HepG2 (cell line): ENCODE measurements around the gene ZNF618. TPM values are rescaled to one million over a fixed set of nuclear protein-coding genes. Genes with fewer than 3 reads are reported as not detected.

Experiments used
- AGO2 ChIP-seq: fragments of 200-400 bp; formaldehyde crosslinking; optimal IDR thresholded peaks from 2 replicates; pipeline ENCODE3; 2017; ENCODE audit warnings: mild to moderate bottlenecking, low read depth, low read length, moderate library complexity
- HDAC2 ChIP-seq: sonication (generic); formaldehyde crosslinking; IDR thresholded peaks from 2 replicates; pipeline ENCODE4 v1.4.0; 2020; ENCODE audit warnings: missing genetic modification reagents
- KLF9 ChIP-seq: IDR thresholded peaks from 2 replicates; pipeline ENCODE4 v1.6.1; 2016; ENCODE audit warnings: low read depth
- NR2F1 ChIP-seq, 2 experiments: fragments of 450-650 bp in 1 of 2; formaldehyde crosslinking in 1 of 2; IDR thresholded peaks; 2 replicates each; pipeline versions ENCODE4 v1.5.0 to v1.6.1; 2016 to 2020; ENCODE audit warnings: mild to moderate bottlenecking in 1 of 2, missing compliant biosample characterization in 1 of 2, missing genetic modification reagents in 1 of 2, moderate library complexity in 1 of 2
- SNAPC2 ChIP-seq: sonication (generic); formaldehyde crosslinking; IDR thresholded peaks from 2 replicates; pipeline ENCODE4 v1.8.1; 2022; ENCODE audit warnings: mild to moderate bottlenecking, missing genetic modification reagents
- TBP ChIP-seq: sonication (generic); formaldehyde crosslinking; IDR thresholded peaks from 2 replicates; pipeline ENCODE4 v1.5.0; 2020; ENCODE audit warnings: missing genetic modification reagents
- ZFP36 ChIP-seq: fragments of 150-350 bp; IDR thresholded peaks from 2 replicates; pipeline ENCODE4 v1.6.1; 2018; ENCODE audit warnings: borderline replicate concordance, low read length, low read depth; ENCODE audit not compliant: partially characterized antibody
- ZFP82 ChIP-seq: sonication (generic); formaldehyde crosslinking; IDR thresholded peaks from 2 replicates; pipeline ENCODE4 v1.5.1; 2020; ENCODE audit warnings: mild to moderate bottlenecking, missing genetic modification reagents, borderline replicate concordance
- ZNF329 ChIP-seq: sonication (generic); formaldehyde crosslinking; IDR thresholded peaks from 2 replicates; pipeline ENCODE4 v1.9.0; 2021; ENCODE audit warnings: low read depth, mild to moderate bottlenecking, missing genetic modification reagents
- ZNF333 ChIP-seq: sonication (generic); formaldehyde crosslinking; IDR thresholded peaks from 2 replicates; pipeline ENCODE4 v1.4.0; 2020; ENCODE audit warnings: mild to moderate bottlenecking, missing genetic modification reagents, borderline replicate concordance
- ZNF446 ChIP-seq: sonication (generic); formaldehyde crosslinking; IDR thresholded peaks from 2 replicates; pipeline ENCODE4 v1.5.0; 2020; ENCODE audit warnings: mild to moderate bottlenecking, missing genetic modification reagents
- ZNF550 ChIP-seq: sonication (generic); formaldehyde crosslinking; IDR thresholded peaks from 2 replicates; pipeline ENCODE4 v1.4.0; 2020; ENCODE audit warnings: mild to moderate bottlenecking, missing genetic modification reagents, borderline replicate concordance
- polyA plus RNA-seq, 8 experiments: library from polyadenylated mRNA; depleted of rRNA in 3 of 8; stranded (reverse) in 7 of 8; unstranded in 1 of 8; fragments of >200 nt; fragmentation: Illumina TruSeq in 4 of 8; extraction: Trizol in 4 of 8; gene quantifications; 2 replicates each; pipeline versions ENCODE4 v1.2.1 to v1.2.3, GENCODE V29; 2011 to 2016; ENCODE audit warnings: low read depth in 4 of 8, missing spikeins in 1 of 8, mixed read lengths in 1 of 8; ENCODE audit not compliant: insufficient read depth in 1 of 8
- total RNA-seq, 5 experiments: library from RNA; depleted of rRNA; stranded (reverse); fragments of >200 nt; fragmentation: Illumina TruSeq; extraction: Trizol; gene quantifications; 2 replicates each; pipeline ENCODE4 v1.2.3, GENCODE V29; 2016; ENCODE audit warnings: low read depth in 1 of 5
- TF ChIP-seq, protein P1 (sequence below): sonication (generic); formaldehyde crosslinking; IDR thresholded peaks from 2 replicates; pipeline ENCODE4 v1.4.0; 2020; ENCODE audit warnings: missing genetic modification reagents
- TF ChIP-seq, protein P2 (sequence below): sonication (generic); formaldehyde crosslinking; IDR thresholded peaks from 2 replicates; pipeline ENCODE4 v1.5.0; 2020; ENCODE audit warnings: mild to moderate bottlenecking, missing genetic modification reagents, borderline replicate concordance
- TF ChIP-seq, protein P3 (sequence below): sonication (generic); formaldehyde crosslinking; IDR thresholded peaks from 2 replicates; pipeline ENCODE4 v1.5.0; 2020; ENCODE audit warnings: mild to moderate bottlenecking, missing genetic modification reagents
- TF ChIP-seq, protein P4 (sequence below): IDR thresholded peaks from 2 replicates; pipeline ENCODE4 v1.6.1; 2012; ENCODE audit warnings: inconsistent platforms
- TF ChIP-seq, protein P5 (sequence below): sonication (generic); formaldehyde crosslinking; IDR thresholded peaks from 2 replicates; pipeline ENCODE4 v1.8.0; 2022; ENCODE audit warnings: mild to moderate bottlenecking, missing genetic modification reagents, moderate library complexity
- TF ChIP-seq, protein P6 (sequence below): sonication (generic); formaldehyde crosslinking; IDR thresholded peaks from 2 replicates; pipeline ENCODE4 v1.5.0; 2020; ENCODE audit warnings: mild to moderate bottlenecking, missing genetic modification reagents

Gene ZNF618
- total and polyA plus RNA-seq, 2 of the 13 experiments (the other 11 are each of a cell fraction or from before 2014, with no cell fraction given), result 0.07 TPM

DNA sequence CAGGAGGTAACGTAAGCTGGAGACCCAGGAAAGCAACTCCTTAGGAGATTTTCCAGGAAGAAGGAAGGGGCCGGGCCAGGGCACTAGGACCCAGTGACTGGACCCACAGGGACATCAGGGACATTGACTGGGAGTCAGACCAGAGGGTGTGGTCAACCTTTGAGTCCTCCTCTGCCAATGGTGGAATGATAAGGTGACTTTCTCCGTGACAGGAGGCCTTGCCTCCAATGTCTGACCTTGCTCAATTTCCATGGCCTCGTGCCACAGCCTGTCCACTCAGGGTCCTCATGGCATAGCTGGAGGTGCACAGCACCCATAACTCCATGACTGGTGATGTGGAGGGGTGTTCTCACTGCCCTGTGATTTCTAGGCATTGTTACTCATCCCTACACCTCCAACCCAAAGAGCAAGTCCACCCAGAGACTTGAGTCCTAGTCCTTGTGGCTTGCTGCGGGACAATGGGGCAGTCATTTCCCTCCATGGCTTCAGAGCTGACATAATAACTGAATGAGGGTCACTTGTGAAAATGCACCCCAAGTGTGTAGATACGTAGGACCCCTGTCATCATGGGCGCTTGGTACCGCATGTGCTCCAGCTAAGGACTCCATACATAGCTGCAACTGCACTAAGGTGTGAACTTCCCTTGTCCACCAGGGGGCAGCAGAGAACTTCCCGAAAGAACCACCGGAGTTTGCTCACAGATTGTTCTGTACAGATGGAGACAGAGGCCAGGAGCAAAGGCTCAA is 206.1 kb downstream of the ZNF618 start (continued):
- TF ChIP-seq, protein P1, sequence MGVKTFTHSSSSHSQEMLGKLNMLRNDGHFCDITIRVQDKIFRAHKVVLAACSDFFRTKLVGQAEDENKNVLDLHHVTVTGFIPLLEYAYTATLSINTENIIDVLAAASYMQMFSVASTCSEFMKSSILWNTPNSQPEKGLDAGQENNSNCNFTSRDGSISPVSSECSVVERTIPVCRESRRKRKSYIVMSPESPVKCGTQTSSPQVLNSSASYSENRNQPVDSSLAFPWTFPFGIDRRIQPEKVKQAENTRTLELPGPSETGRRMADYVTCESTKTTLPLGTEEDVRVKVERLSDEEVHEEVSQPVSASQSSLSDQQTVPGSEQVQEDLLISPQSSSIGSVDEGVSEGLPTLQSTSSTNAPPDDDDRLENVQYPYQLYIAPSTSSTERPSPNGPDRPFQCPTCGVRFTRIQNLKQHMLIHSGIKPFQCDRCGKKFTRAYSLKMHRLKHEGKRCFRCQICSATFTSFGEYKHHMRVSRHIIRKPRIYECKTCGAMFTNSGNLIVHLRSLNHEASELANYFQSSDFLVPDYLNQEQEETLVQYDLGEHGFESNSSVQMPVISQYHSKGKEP (CRISPR knock-in tag), result no peak; the same call in 1 of the 2 replicates
- TF ChIP-seq AGO2 (no peak), SNAPC2 (CRISPR knock-in tag) (peak; percentile 73; the same call in 1 of the 2 replicates), ZNF446 (CRISPR knock-in tag) (no peak), ZFP82 (CRISPR knock-in tag) (peak; percentile 68; the same call in 1 of the 2 replicates), ZNF550 (0 out of 2 replicates have a peak, but pooled peaks have one; percentile 35), NR2F1 (CRISPR knock-in tag; IDR thresholded peaks at IDR 0.05) (no peak), ZNF329 (0 out of 2 replicates have a peak, but pooled peaks have one; percentile 66), ZFP36 (no peak), HDAC2 (CRISPR knock-in tag) (peak; percentile 73; the same call in 1 of the 2 replicates), TBP (CRISPR knock-in tag) (no peak), KLF9 (CRISPR knock-in tag) (peak; percentile 74; the same call in 1 of the 2 replicates), ZNF333 (CRISPR knock-in tag) (0 out of 2 replicates have a peak, but pooled peaks have one; percentile 20)
- TF ChIP-seq, protein P2, sequence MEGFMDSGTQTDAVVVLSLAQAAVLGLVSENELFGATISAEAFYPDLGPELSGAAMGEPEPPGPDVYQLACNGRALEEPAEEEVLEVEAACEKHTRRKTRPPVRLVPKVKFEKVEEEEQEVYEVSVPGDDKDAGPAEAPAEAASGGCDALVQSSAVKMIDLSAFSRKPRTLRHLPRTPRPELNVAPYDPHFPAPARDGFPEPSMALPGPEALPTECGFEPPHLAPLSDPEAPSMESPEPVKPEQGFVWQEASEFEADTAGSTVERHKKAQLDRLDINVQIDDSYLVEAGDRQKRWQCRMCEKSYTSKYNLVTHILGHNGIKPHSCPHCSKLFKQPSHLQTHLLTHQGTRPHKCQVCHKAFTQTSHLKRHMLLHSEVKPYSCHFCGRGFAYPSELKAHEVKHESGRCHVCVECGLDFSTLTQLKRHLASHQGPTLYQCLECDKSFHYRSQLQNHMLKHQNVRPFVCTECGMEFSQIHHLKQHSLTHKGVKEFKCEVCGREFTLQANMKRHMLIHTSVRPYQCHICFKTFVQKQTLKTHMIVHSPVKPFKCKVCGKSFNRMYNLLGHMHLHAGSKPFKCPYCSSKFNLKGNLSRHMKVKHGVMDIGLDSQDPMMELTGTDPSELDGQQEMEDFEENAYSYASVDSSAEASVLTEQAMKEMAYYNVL (CRISPR knock-in tag), result peak; percentile 47
- TF ChIP-seq, protein P3, sequence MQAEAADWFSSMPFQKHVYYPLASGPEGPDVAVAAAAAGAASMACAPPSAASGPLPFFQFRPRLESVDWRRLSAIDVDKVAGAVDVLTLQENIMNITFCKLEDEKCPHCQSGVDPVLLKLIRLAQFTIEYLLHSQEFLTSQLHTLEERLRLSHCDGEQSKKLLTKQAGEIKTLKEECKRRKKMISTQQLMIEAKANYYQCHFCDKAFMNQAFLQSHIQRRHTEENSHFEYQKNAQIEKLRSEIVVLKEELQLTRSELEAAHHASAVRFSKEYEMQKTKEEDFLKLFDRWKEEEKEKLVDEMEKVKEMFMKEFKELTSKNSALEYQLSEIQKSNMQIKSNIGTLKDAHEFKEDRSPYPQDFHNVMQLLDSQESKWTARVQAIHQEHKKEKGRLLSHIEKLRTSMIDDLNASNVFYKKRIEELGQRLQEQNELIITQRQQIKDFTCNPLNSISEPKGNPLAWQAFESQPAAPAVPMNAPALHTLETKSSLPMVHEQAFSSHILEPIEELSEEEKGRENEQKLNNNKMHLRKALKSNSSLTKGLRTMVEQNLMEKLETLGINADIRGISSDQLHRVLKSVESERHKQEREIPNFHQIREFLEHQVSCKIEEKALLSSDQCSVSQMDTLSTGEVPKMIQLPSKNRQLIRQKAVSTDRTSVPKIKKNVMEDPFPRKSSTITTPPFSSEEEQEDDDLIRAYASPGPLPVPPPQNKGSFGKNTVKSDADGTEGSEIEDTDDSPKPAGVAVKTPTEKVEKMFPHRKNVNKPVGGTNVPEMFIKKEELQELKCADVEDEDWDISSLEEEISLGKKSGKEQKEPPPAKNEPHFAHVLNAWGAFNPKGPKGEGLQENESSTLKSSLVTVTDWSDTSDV, result no peak
- TF ChIP-seq, protein P4, sequence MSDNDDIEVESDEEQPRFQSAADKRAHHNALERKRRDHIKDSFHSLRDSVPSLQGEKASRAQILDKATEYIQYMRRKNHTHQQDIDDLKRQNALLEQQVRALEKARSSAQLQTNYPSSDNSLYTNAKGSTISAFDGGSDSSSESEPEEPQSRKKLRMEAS, result no peak
- TF ChIP-seq, protein P5, sequence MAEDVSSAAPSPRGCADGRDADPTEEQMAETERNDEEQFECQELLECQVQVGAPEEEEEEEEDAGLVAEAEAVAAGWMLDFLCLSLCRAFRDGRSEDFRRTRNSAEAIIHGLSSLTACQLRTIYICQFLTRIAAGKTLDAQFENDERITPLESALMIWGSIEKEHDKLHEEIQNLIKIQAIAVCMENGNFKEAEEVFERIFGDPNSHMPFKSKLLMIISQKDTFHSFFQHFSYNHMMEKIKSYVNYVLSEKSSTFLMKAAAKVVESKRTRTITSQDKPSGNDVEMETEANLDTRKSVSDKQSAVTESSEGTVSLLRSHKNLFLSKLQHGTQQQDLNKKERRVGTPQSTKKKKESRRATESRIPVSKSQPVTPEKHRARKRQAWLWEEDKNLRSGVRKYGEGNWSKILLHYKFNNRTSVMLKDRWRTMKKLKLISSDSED (CRISPR knock-in tag), result no peak
- TF ChIP-seq, protein P6, sequence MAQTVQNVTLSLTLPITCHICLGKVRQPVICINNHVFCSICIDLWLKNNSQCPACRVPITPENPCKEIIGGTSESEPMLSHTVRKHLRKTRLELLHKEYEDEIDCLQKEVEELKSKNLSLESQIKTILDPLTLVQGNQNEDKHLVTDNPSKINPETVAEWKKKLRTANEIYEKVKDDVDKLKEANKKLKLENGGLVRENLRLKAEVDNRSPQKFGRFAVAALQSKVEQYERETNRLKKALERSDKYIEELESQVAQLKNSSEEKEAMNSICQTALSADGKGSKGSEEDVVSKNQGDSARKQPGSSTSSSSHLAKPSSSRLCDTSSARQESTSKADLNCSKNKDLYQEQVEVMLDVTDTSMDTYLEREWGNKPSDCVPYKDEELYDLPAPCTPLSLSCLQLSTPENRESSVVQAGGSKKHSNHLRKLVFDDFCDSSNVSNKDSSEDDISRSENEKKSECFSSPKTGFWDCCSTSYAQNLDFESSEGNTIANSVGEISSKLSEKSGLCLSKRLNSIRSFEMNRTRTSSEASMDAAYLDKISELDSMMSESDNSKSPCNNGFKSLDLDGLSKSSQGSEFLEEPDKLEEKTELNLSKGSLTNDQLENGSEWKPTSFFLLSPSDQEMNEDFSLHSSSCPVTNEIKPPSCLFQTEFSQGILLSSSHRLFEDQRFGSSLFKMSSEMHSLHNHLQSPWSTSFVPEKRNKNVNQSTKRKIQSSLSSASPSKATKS, result no peak
